Loucy (cell line): ENCODE measurements around the gene MYG1.
"Not testable (repeated sequence)": the region's sequence is repeated elsewhere in the genome, so short reads cannot be mapped to it uniquely, and the experiment has no call there.

Experiments used
- H2AFZ ChIP-seq: fragments of 200-600 bp; sonication (generic); 2 replicates; pipeline ENCODE4 v1.6.0; 2016; ENCODE audit warnings: antibody characterized with exemption, mild to moderate bottlenecking, low read length, moderate library complexity
- H3F3A ChIP-seq: fragments of 200-600 bp; 2 replicates; pipeline ENCODE4 v1.6.0; 2016; ENCODE audit warnings: antibody characterized with exemption, low read depth, mild to moderate bottlenecking
- H3K27me3 ChIP-seq: fragments of 200-600 bp; sonication (generic); 2 replicates; pipeline ENCODE4 v1.6.1; 2014; ENCODE audit warnings: low read length, mild to moderate bottlenecking; ENCODE audit not compliant: insufficient read depth, poor library complexity, severe bottlenecking
- H3K36me3 ChIP-seq: fragments of 200-600 bp; sonication (generic); 2 replicates; pipeline ENCODE4 v1.6.1; 2016; ENCODE audit warnings: low read length; ENCODE audit not compliant: insufficient read depth
- H3K4me1 ChIP-seq: fragments of 200-600 bp; sonication (generic); 2 replicates; pipeline ENCODE4 v1.5.1; 2014; ENCODE audit warnings: low read length, mild to moderate bottlenecking; ENCODE audit not compliant: insufficient read depth, poor library complexity, severe bottlenecking
- H3K4me2 ChIP-seq: fragments of 200-600 bp; sonication (generic); 2 replicates; pipeline ENCODE4 v1.6.0; 2014; ENCODE audit warnings: antibody characterized with exemption, low read length, low read depth, mild to moderate bottlenecking; ENCODE audit not compliant: poor library complexity, severe bottlenecking
- H3K4me3 ChIP-seq: fragments of 200-600 bp; sonication (generic); 2 replicates; pipeline ENCODE4 v1.5.1; 2014; ENCODE audit warnings: low read length, mild to moderate bottlenecking, mixed read lengths; ENCODE audit not compliant: poor library complexity, severe bottlenecking
- H3K79me2 ChIP-seq: fragments of 200-600 bp; sonication (generic); 2 replicates; pipeline ENCODE4 v1.6.1; 2014; ENCODE audit warnings: low read length; ENCODE audit not compliant: insufficient read depth
- H3K9ac ChIP-seq: fragments of 200-600 bp; sonication (generic); 2 replicates; pipeline ENCODE4 v1.6.0; 2014; ENCODE audit warnings: mild to moderate bottlenecking, low read depth, low read length, moderate library complexity; ENCODE audit not compliant: poor library complexity, severe bottlenecking
- H3K9me2 ChIP-seq: fragments of 200-600 bp; sonication (generic); replicated peaks from 2 replicates; pipeline ENCODE4 v1.6.1; 2016; ENCODE audit warnings: low read depth, low read length, mixed read lengths
- H3K9me3 ChIP-seq: fragments of 200-600 bp; sonication (generic); 2 replicates; pipeline ENCODE4 v1.6.1; 2014; ENCODE audit warnings: mild to moderate bottlenecking, antibody characterized with exemption, low read length, low read depth; ENCODE audit not compliant: insufficient read depth
- H4K20me1 ChIP-seq: fragments of 200-600 bp; sonication (generic); 2 replicates; pipeline ENCODE4 v1.6.0; 2014; ENCODE audit warnings: antibody characterized with exemption, low read length, mild to moderate bottlenecking; ENCODE audit not compliant: insufficient read depth, poor library complexity, severe bottlenecking
- CTCF ChIP-seq: fragments of 200-600 bp; sonication (generic); conservative IDR thresholded peaks from 2 replicates; pipeline ENCODE4 v1.5.1; 2014; ENCODE audit warnings: mild to moderate bottlenecking, antibody characterized with exemption, low read length
- EZH2phosphoT487 ChIP-seq: fragments of 200-600 bp; IDR thresholded peaks from 2 replicates; pipeline ENCODE4 v1.6.1; 2018; ENCODE audit warnings: antibody characterized with exemption, mild to moderate bottlenecking, moderate library complexity, borderline replicate concordance

Gene MYG1

GRCh38 chr12:53295891-53296219 is 3.6 kb upstream of the MYG1 start:
- Histone ChIP-seq H3F3A (no peaks in the 10 kb centered on the region; the same call in 1 of the 2 replicates), H3K9me2 (no peaks in the 10 kb centered on the region), H3K27me3 (no peaks in the 10 kb centered on the region), H3K9me3 (no peaks in the 10 kb centered on the region), H2AFZ (peak overlapping the region; percentile 84), H3K9ac (peak overlapping the region; percentile 90), H3K4me3 (peak overlapping the region; percentile 95), H3K4me2 (peak overlapping the region; percentile 87), H3K36me3 (peaks cover 22% of the 10 kb centered on the region; the same call in 1 of the 2 replicates), H3K79me2 (peaks cover 35% of the 10 kb centered on the region), H4K20me1 (peaks cover 3% of the 10 kb centered on the region), H3K4me1 (peaks cover 26% of the 10 kb centered on the region)
- TF ChIP-seq EZH2phosphoT487, result no peak
- TF ChIP-seq CTCF, result no peak

GRCh38 chr12:53297106-53297505 is 2.4 kb upstream of the MYG1 start:
- peaks cover 33% of the 10 kb centered on the region for H3K4me1 ChIP-seq
- H3K4me2 ChIP-seq, result peak overlapping the region; percentile 87
- not testable (repeated sequence) for H3K9me3 ChIP-seq, H4K20me1 ChIP-seq, H3K4me3 ChIP-seq, H2AFZ ChIP-seq, H3K27me3 ChIP-seq, H3F3A ChIP-seq, H3K9me2 ChIP-seq
- peaks cover 16% of the 10 kb centered on the region; the same call in 1 of the 2 replicates for H3K36me3 ChIP-seq
- H3K79me2 ChIP-seq, result peaks cover 42% of the 10 kb centered on the region
- peak overlapping the region; percentile 90 for H3K9ac ChIP-seq

- TF ChIP-seq EZH2phosphoT487, result no peak
- no peak for TF ChIP-seq CTCF
- Histone ChIP-seq H4K20me1 (peaks cover 3% of the 10 kb centered on the region), H3K79me2 (peaks cover 42% of the 10 kb centered on the region), H3K4me2 (no peak overlapping the region), H3K4me3 (no peak overlapping the region), H3K9me2 (no peaks in the 10 kb centered on the region), H2AFZ (no peak overlapping the region), H3K4me1 (peaks cover 33% of the 10 kb centered on the region), H3K36me3 (peaks cover 5% of the 10 kb centered on the region; the same call in 1 of the 2 replicates), H3F3A (no peaks in the 10 kb centered on the region; the same call in 1 of the 2 replicates), H3K9me3 (no peaks in the 10 kb centered on the region), H3K9ac (no peak overlapping the region), H3K27me3 (no peaks in the 10 kb centered on the region)
These were observed 1.3 kb upstream of the MYG1 start for GRCh38 chr12:53298164-53298563.

GRCh38 chr12:53299101-53299453 is 418 bp upstream of the MYG1 start:
- Histone ChIP-seq H4K20me1 (peaks cover 3% of the 10 kb centered on the region), H3K9me2 (no peaks in the 10 kb centered on the region), H3F3A (no peaks in the 10 kb centered on the region; the same call in 1 of the 2 replicates), H3K79me2 (peaks cover 42% of the 10 kb centered on the region), H3K4me2 (peak overlapping the region; percentile 96), H3K9me3 (no peaks in the 10 kb centered on the region), H3K36me3 (no peaks in the 10 kb centered on the region), H3K9ac (no peak overlapping the region), H3K27me3 (no peaks in the 10 kb centered on the region), H3K4me3 (peak overlapping the region; percentile 93), H3K4me1 (peaks cover 33% of the 10 kb centered on the region), H2AFZ (no peak overlapping the region)
- no peak for TF ChIP-seq CTCF
- TF ChIP-seq EZH2phosphoT487, result no peak
